Measurements from ENCODE around the gene RANBP17.

GRCh38 chr5:171250738-171251137 lies 388.9 kb downstream of the RANBP17 start:
- TF ChIP-seq CTCF (conservative IDR thresholded peaks at IDR 0.05 in 1 of 2, IDR thresholded peaks at IDR 0.05 in 1 of 2; ENCODE audit: extremely low read depth in 1 of 2, insufficient read depth in 1 of 2, low read depth in 1 of 2, low read length in 2 of 2) (no peak), EZH2 (IDR thresholded peaks at IDR 0.05; ENCODE audit: borderline replicate concordance, low read length) (no peak)

Measured in mammary epithelial cell (primary cell).